RWPE1 (cell line): ENCODE measurements around the gene MMRN2.

Experiments
- CTCF ChIA-PET: fragments of 350-600 bp; sonication (Branson Sonifier 250); formaldehyde crosslinking; extraction: SDS; loops from one replicate; lab custom pipeline; 2021; lab: Yijun Ruan, JAX
- POLR2A ChIA-PET: fragments of 400-600 bp; formaldehyde crosslinking; extraction: SDS; loops from one replicate; lab custom pipeline; 2020; ENCODE audit warnings: antibody characterized with exemption; ENCODE audit not compliant: low non-redundant PET; lab: Yijun Ruan, JAX
- DNase-seq: peaks from one replicate; pipeline ENCODE4 v3.0.0; 2012; ENCODE audit warnings: low spot score
- H3K27ac ChIP-seq: fragments of 450-650 bp; 2 replicates; pipeline ENCODE4 v1.5.1; 2017
- CTCF ChIP-seq: fragments of 450-650 bp; conservative IDR thresholded peaks from 2 replicates; pipeline ENCODE4 v1.5.1; 2017; ENCODE audit warnings: low read depth, mild to moderate bottlenecking

MMRN2 gene

GRCh38 chr10:86958116-86958900 lies 893 bp upstream of the MMRN2 start, which contains the start of gene SNCG:
SNCG (plus strand) TSS chr10:86958599; CDS start chr10:86958698, 99 bp downstream.
- ChIA-PET CTCF (interaction anchor here (0.6 to 2.7 kb wide), 4 partner anchors 9 to 20 kb away, joined by 5 to 23 read pairs (median 8); no protein-coding TSS in a partner anchor), POLR2A (interaction anchor here (0.7 to 1.7 kb wide), 4 partner anchors 10 to 201 kb away, joined by 3 to 18 read pairs (median 4); partner anchors contain the start of gene ADIRF)
- TF ChIP-seq CTCF: no peak
- peak within 1 kb of the TSS; percentile 83 for H3K27ac ChIP-seq
- DNase-seq: peak; percentile 51

GRCh38 chr10:86956848-86957448 lies 467 bp downstream of the MMRN2 start:
- ChIA-PET POLR2A (interaction anchor here (0.6 kb wide), 1 partner anchor 14 kb away, joined by 3 read pairs; no protein-coding TSS in a partner anchor), CTCF (interaction anchor here (0.6 to 0.7 kb wide), 2 partner anchors 14 to 138 kb away, joined by 3 to 4 read pairs; partner anchors contain the start of genes GLUD1 and SHLD2)
- TF ChIP-seq CTCF: no peak
- no peak for DNase-seq
- peak overlapping the region; percentile 83 for H3K27ac ChIP-seq

- H3K27ac ChIP-seq: peak overlapping the region; percentile 83; the same call in 1 of the 2 replicates
- no peak for TF ChIP-seq CTCF
- CTCF ChIA-PET: interaction anchor here (0.5 to 0.7 kb wide), 3 partner anchors 14 to 139 kb away, joined by 3 to 4 read pairs (median 4); partner anchors contain the start of genes GLUD1 and SHLD2
- POLR2A ChIA-PET: interaction anchor here (0.6 kb wide), 1 partner anchor 14 kb away, joined by 3 read pairs; no protein-coding TSS in a partner anchor
- DNase-seq: no peak
Observed at GRCh38 chr10:86956195-86956847, 1.1 kb downstream of the MMRN2 start.

- POLR2A ChIA-PET: no interaction called here
- TF ChIP-seq CTCF: no peak
Observed at GRCh38 chr10:86955501-86956194, 1.8 kb downstream of the MMRN2 start.

GRCh38 chr10:86954681-86955500 lies 2.5 kb downstream of the MMRN2 start:
- TF ChIP-seq CTCF: no peak
- peak overlapping the region; percentile 44 for H3K27ac ChIP-seq
- ChIA-PET CTCF (interaction anchor here (0.6 to 1.1 kb wide), 4 partner anchors 8 to 20 kb away, joined by 3 to 5 read pairs (median 3); partner anchors contain the start of gene ADIRF), POLR2A (no interaction called here)
- DNase-seq: no peak

More at GRCh38 chr10:86955501-86956194, 1.8 kb downstream of the MMRN2 start:
- DNase-seq: no peak
- peak overlapping the region; percentile 20; the same call in 1 of the 2 replicates for H3K27ac ChIP-seq
- CTCF ChIA-PET: interaction anchor here (0.5 to 0.8 kb wide), 2 partner anchors 12 to 17 kb away, joined by 3 to 4 read pairs; partner anchors contain the start of gene ADIRF
